A673 (cell line): ENCODE results near the gene MFAP4. TPM values are rescaled to one million over a fixed set of nuclear protein-coding genes. Genes with fewer than 3 reads are reported as not detected.

Experiments used
- BruUV-seq: library from RNA; stranded (reverse); fragments of 400-500 nt; replicated peaks from 2 replicates; lab custom pipeline; 2021; lab: Mats Ljungman, UMichigan
- CTCF ChIA-PET: fragments of 300-600 bp; sonication (Branson Sonifier 250); formaldehyde crosslinking; loops from one replicate; lab custom pipeline; 2022; ENCODE audit warnings: antibody characterized with exemption; lab: Charles Lee
- POLR2A ChIA-PET: fragments of 300-600 bp; sonication (Branson Sonifier 250); formaldehyde crosslinking; loops from one replicate; lab custom pipeline; 2022; ENCODE audit warnings: antibody characterized with exemption; ENCODE audit not compliant: low non-redundant PET; lab: Charles Lee
- DNase-seq: peaks from one replicate; pipeline ENCODE4 v3.0.0-alpha.2; 2015; ENCODE audit warnings: low spot score
- H3K27ac ChIP-seq: fragments of 200-600 bp; sonication (generic); 2 replicates; pipeline ENCODE4 v1.5.1; 2016; ENCODE audit warnings: mixed run types, low read depth, mild to moderate bottlenecking, mixed read lengths, antibody characterized with exemption, low read length; ENCODE audit not compliant: poor library complexity, severe bottlenecking
- H3K27me3 ChIP-seq: fragments of 200-600 bp; sonication (generic); replicated peaks from 2 replicates; pipeline ENCODE4 v1.6.1; 2017; ENCODE audit warnings: mixed run types, low read depth, mild to moderate bottlenecking, mixed read lengths, antibody characterized with exemption, low read length; ENCODE audit not compliant: insufficient read depth, poor library complexity
- H3K36me3 ChIP-seq: fragments of 200-600 bp; sonication (generic); 2 replicates; pipeline ENCODE4 v1.6.1; 2016; ENCODE audit warnings: mixed run types, mild to moderate bottlenecking, mixed read lengths, antibody characterized with exemption, low read length; ENCODE audit not compliant: insufficient read depth, poor library complexity, severe bottlenecking
- H3K4me1 ChIP-seq: fragments of 200-600 bp; sonication (generic); 2 replicates; pipeline ENCODE4 v1.6.1; 2017; ENCODE audit warnings: mixed run types, mild to moderate bottlenecking, mixed read lengths, antibody characterized with exemption, low read length; ENCODE audit not compliant: insufficient read depth, poor library complexity, severe bottlenecking
- H3K4me3 ChIP-seq: fragments of 200-600 bp; sonication (generic); 2 replicates; pipeline ENCODE4 v1.5.1; 2016; ENCODE audit warnings: low read depth, mixed run types, mild to moderate bottlenecking, mixed read lengths, low read length; ENCODE audit not compliant: poor library complexity, severe bottlenecking
- H3K9me3 ChIP-seq: fragments of 200-600 bp; sonication (generic); 2 replicates; pipeline ENCODE4 v1.6.1; 2016; ENCODE audit warnings: mixed run types, low read depth, mild to moderate bottlenecking, mixed read lengths, antibody characterized with exemption, low read length; ENCODE audit not compliant: poor library complexity, severe bottlenecking
- EZH2 ChIP-seq: fragments of 200-600 bp; sonication (generic); IDR thresholded peaks from 2 replicates; pipeline ENCODE4 v1.6.1; 2017; ENCODE audit warnings: borderline replicate concordance, low read depth, mild to moderate bottlenecking, mixed read lengths, antibody characterized with exemption, low read length; ENCODE audit not compliant: poor library complexity, severe bottlenecking
- intact Hi-C: fragments of 100-400 bp; cut with micrococcal nuclease; formaldehyde crosslinking; loops from one replicate; pipeline ENCODE4 v1.10.0; 2022; ENCODE audit not compliant: unreplicated experiment
- total RNA-seq: library from RNA; stranded (reverse); gene quantifications from 2 replicates; pipeline ENCODE4 v1.2.3, GENCODE V29; 2021
- TF ChIP-seq, protein P1 (sequence below): fragments of 300-800, 200-600 bp; sonication (generic); conservative IDR thresholded peaks from 2 replicates; pipeline ENCODE4 v1.5.1; 2017; ENCODE audit warnings: low read depth, mild to moderate bottlenecking, antibody characterized with exemption, low read length, moderate library complexity, mixed read lengths

MFAP4 gene
- total RNA-seq, 1 experiment from 2014 or later = 60.9 TPM

DNA sequence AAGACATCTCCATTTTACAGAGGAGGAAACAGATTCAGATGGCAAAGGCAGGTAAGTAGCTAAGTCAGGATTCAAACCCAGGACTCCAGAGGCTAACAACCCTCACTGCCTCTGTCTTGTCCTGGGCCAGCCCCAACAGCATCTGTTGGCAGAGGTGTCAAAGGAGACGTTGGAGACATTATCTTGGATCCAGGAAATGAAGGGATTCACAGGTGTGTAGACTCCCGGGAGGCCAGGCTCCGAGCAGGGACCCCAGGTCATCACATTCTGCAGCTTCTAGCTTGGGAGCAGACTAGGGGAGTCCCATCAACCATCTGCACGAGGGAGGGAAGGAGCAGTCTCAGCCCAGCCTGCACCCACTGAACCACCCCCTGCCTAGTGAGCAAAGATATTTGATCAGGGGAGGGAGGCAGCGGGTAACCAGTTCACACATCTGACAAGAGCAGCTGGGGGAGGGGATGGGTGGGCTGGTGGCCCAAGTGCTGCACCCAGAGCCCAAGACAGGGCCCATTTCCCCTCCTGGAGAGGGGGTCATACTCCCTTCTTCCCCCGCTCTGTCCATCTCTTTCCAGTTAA lies 23.4 kb downstream of the MFAP4 start:
- H3K27ac ChIP-seq = no peak overlapping the region
- TF ChIP-seq EZH2 = no peak
- TF ChIP-seq, protein P1, sequence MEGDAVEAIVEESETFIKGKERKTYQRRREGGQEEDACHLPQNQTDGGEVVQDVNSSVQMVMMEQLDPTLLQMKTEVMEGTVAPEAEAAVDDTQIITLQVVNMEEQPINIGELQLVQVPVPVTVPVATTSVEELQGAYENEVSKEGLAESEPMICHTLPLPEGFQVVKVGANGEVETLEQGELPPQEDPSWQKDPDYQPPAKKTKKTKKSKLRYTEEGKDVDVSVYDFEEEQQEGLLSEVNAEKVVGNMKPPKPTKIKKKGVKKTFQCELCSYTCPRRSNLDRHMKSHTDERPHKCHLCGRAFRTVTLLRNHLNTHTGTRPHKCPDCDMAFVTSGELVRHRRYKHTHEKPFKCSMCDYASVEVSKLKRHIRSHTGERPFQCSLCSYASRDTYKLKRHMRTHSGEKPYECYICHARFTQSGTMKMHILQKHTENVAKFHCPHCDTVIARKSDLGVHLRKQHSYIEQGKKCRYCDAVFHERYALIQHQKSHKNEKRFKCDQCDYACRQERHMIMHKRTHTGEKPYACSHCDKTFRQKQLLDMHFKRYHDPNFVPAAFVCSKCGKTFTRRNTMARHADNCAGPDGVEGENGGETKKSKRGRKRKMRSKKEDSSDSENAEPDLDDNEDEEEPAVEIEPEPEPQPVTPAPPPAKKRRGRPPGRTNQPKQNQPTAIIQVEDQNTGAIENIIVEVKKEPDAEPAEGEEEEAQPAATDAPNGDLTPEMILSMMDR = no peak
- H3K4me3 ChIP-seq = no peak overlapping the region
- POLR2A ChIA-PET = no interaction called here
- BruUV-seq = no TSS peak
- DNase-seq = no peak
- intact Hi-C loops = loop anchor here (1.0 to 5.0 kb wide), 4 partner anchors 84 to 399 kb away; partner anchors contain the start of gene ALDH3A2
- no peaks in the 10 kb centered on the region for H3K36me3 ChIP-seq
- H3K9me3 ChIP-seq = no peaks in the 10 kb centered on the region
- CTCF ChIA-PET = interaction anchor here (0.5 to 2.0 kb wide), 8 partner anchors 14 to 399 kb away, joined by 3 to 41 read pairs (median 7); partner anchors contain the start of genes MAPK7 and MFAP4
- H3K27me3 ChIP-seq = no peaks in the 10 kb centered on the region
- peaks cover 22% of the 10 kb centered on the region for H3K4me1 ChIP-seq

- ChIA-PET CTCF (interaction anchor here (0.5 to 2.0 kb wide), 10 partner anchors 15 to 400 kb away, joined by 3 to 41 read pairs (median 6); partner anchors contain the start of genes MAPK7 and MFAP4), POLR2A (no interaction called here)
- DNase-seq = no peak
- H3K4me3 ChIP-seq = peak overlapping the region; percentile 85
- no peaks in the 10 kb centered on the region for H3K9me3 ChIP-seq
- H3K4me1 ChIP-seq = peaks cover 22% of the 10 kb centered on the region
- BruUV-seq = no TSS peak
- intact Hi-C loops = loop anchor here (1.0 to 5.0 kb wide), 4 partner anchors 84 to 399 kb away; partner anchors contain the start of gene ALDH3A2
- H3K36me3 ChIP-seq = no peaks in the 10 kb centered on the region
- no peak overlapping the region for H3K27ac ChIP-seq
- no peak for TF ChIP-seq EZH2
- TF ChIP-seq, protein P1 = no peak
- no peaks in the 10 kb centered on the region for H3K27me3 ChIP-seq
Observed at GRCh38 chr17:19363114-19363438, 23.9 kb downstream of the MFAP4 start.

- H3K27me3 ChIP-seq = no peaks in the 10 kb centered on the region
- TF ChIP-seq, protein P1 = peak; percentile 97
- no peak for TF ChIP-seq EZH2
- peak within 1 kb of the TSS; percentile 85 for H3K4me3 ChIP-seq
- no TSS peak for BruUV-seq
- DNase-seq = peak; percentile 95
- CTCF ChIA-PET = interaction anchor here (0.5 to 2.0 kb wide), 12 partner anchors 15 to 402 kb away, joined by 3 to 41 read pairs (median 6); partner anchors contain the start of genes MAPK7 and MFAP4
- no peaks in the 10 kb centered on the region for H3K9me3 ChIP-seq
- POLR2A ChIA-PET = no interaction called here
- peak within 1 kb of the TSS; percentile 88 for H3K27ac ChIP-seq
- intact Hi-C loops = loop anchor here (1.0 to 5.0 kb wide), 4 partner anchors 85 to 400 kb away; partner anchors contain the start of gene ALDH3A2
- H3K36me3 ChIP-seq = no peaks in the 10 kb centered on the region
- H3K4me1 ChIP-seq = peaks cover 22% of the 10 kb centered on the region
Observed at GRCh38 chr17:19362277-19363113, 24.5 kb downstream of the MFAP4 start, which contains the start of gene B9D1. B9D1 (minus strand) TSS chr17:19362723; CDS start chr17:19362569, 154 bp downstream.
